ENCODE measurements around the gene NT5C2. TPM values are rescaled to one million over a fixed set of nuclear protein-coding genes. Genes with fewer than 3 reads are reported as not detected.

The NT5C2 gene
- total and polyA plus RNA-seq, 2 donors (not counting 3 experiments of a cell fraction or from before 2014, with no cell fraction given): 47.2 to 69.9 TPM

DNA sequence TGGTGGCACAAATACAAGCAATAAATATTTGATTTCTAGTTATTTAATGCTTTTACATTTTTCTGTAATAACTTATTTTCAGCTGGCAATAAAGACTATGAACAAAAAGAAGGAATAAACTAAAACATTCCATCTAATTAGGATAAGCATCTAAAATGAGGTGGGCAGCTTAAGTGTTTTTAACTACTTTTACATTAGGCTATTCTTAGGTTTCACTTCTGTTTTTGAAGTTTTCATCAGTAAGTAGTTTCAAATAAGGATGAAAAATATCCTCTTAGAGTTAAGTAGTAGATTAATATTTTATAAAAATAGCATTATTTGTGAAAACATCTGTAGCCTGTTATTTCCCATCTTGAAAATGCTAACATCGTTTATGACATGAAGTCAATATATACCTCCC is 15.9 kb downstream of the NT5C2 start:
- H3K4me1 ChIP-seq (ENCODE audit: control insufficient read depth, extremely low read depth, insufficient read depth, low read length): peaks cover 14% of the 10 kb centered on the region
- DNase-seq (ENCODE audit: low read depth, low spot score): no peak
- intact Hi-C loops (cut with micrococcal nuclease): no loop called here
- H3K27ac ChIP-seq (ENCODE audit: insufficient read depth, low read depth, low read length): no peak overlapping the region
- TF ChIP-seq MYC (IDR thresholded peaks at IDR 0.05; ENCODE audit: low read depth, low read length) (no peak), MAX (IDR thresholded peaks at IDR 0.05; ENCODE audit: insufficient read depth, insufficient read length) (no peak), CTCF (IDR thresholded peaks at IDR 0.05; ENCODE audit: extremely low read depth in 1 of 2, insufficient read depth in 1 of 2, low read depth in 1 of 2, low read length in 2 of 2) (no peak), JUN (IDR thresholded peaks at IDR 0.05; ENCODE audit: borderline replicate concordance, insufficient read depth, insufficient read length, low read depth) (no peak), EZH2 (IDR thresholded peaks at IDR 0.05; ENCODE audit: borderline replicate concordance, low read depth, low read length, severe bottlenecking) (no peak), GATA2 (IDR thresholded peaks at IDR 0.05; ENCODE audit: insufficient read depth, insufficient read length, low read depth, low read length) (no peak), POLR2A (IDR thresholded peaks at IDR 0.05; ENCODE audit: low read depth, low read length) (no peak), FOS (IDR thresholded peaks at IDR 0.05; ENCODE audit: borderline replicate concordance, insufficient read depth, low read length) (no peak), POLR2AphosphoS5 (IDR thresholded peaks at IDR 0.05; ENCODE audit: insufficient read depth, low read depth, low read length) (no peak)
- ChIA-PET POLR2A (interaction anchor here (3.2 kb wide), 1 partner anchor 15 kb away, joined by 20 read pairs; the partner anchor contains the start of gene NT5C2), CTCF (interaction anchor here (0.8 to 4.7 kb wide), 10 partner anchors 9 to 73 kb away, joined by 3 to 35 read pairs (median 4); partner anchors contain the start of gene NT5C2)
- no peaks in the 10 kb centered on the region for H3K27me3 ChIP-seq (ENCODE audit: control insufficient read depth in 2 of 2, insufficient read depth in 2 of 2, low read length in 2 of 2)
- FAIRE-seq: no peak
- H4K20me1 ChIP-seq (replicated peaks; ENCODE audit: control insufficient read depth, extremely low read depth, insufficient read depth, low read length): peaks cover 7% of the 10 kb centered on the region
- no peak overlapping the region for H3K9ac ChIP-seq (replicated peaks; ENCODE audit: extremely low read depth, insufficient read depth, low read length)
- H3K36me3 ChIP-seq (ENCODE audit: control insufficient read depth in 2 of 2, extremely low read depth in 1 of 2, insufficient read depth in 2 of 2, low read length in 2 of 2): peaks cover 12 to 17% of the 10 kb centered on the region in 2 experiments
- H2AFZ ChIP-seq (ENCODE audit: low read depth, low read length): no peak overlapping the region
- H3K9me3 ChIP-seq (replicated peaks; ENCODE audit: control insufficient read depth, insufficient read depth, low read length): no peaks in the 10 kb centered on the region
- dilution Hi-C loops (cut with MboI; ENCODE audit: extremely low pct_ligation_motif_present, low sequenced_read_pairs): no loop called here
- H3K4me2 ChIP-seq (ENCODE audit: insufficient read depth, low read length): no peak overlapping the region
- H3K79me2 ChIP-seq (ENCODE audit: control insufficient read depth, insufficient read depth, low read length): peaks cover 25% of the 10 kb centered on the region
- no peak overlapping the region for H3K4me3 ChIP-seq (replicated peaks in 1 of 3; ENCODE audit: insufficient read depth in 1 of 3, low read depth in 1 of 3, low read length in 3 of 3)
- BruUV-seq (replicated peaks): no TSS peak
- H3K9me1 ChIP-seq (replicated peaks; ENCODE audit: control insufficient read depth, extremely low read depth, insufficient read depth, low read length): peaks cover 2% of the 10 kb centered on the region

All from endothelial cell of umbilical vein (primary cell).